Activated T-helper 1 cell treated with anti-CD3 and anti-CD28 coated beads, Interleukin-12 subunit alpha, Interleukin-12 subunit beta, Interleukin-2, Interleukin-4 antibody, amounts not matched to agents 30 ng/mL and 10 ng/mL and 1 ng/mL, durations not matched to agents 14 hours and 24 hours and 36 hours (primary cell): ENCODE data around the gene RAD52. TPM values are rescaled to one million over a fixed set of nuclear protein-coding genes. Genes with fewer than 3 reads are reported as not detected.

Source experiments
- DNase-seq: peaks from one replicate; pipeline ENCODE4 v3.0.0; 2021; ENCODE audit warnings: low spot score
- H3K27ac Mint-ChIP-seq: one replicate; pipeline ENCODE4 v1.8.0; 2021; ENCODE audit warnings: mild to moderate bottlenecking, mixed read lengths
- H3K27me3 Mint-ChIP-seq: one replicate; pipeline ENCODE4 v1.8.0; 2022; ENCODE audit warnings: mild to moderate bottlenecking, moderate library complexity, mixed read lengths; ENCODE audit not compliant: insufficient read depth
- H3K36me3 Mint-ChIP-seq: one replicate; pipeline ENCODE4 v1.8.0; 2021; ENCODE audit warnings: low read depth, mixed read lengths
- H3K4me1 Mint-ChIP-seq: one replicate; pipeline ENCODE4 v1.8.0; 2021; ENCODE audit warnings: low read depth, mixed read lengths
- H3K4me3 Mint-ChIP-seq: one replicate; pipeline ENCODE4 v1.8.0; 2021; ENCODE audit warnings: mild to moderate bottlenecking, moderate library complexity, mixed read lengths
- H3K9me3 Mint-ChIP-seq: one replicate; pipeline ENCODE4 v1.8.0; 2021; ENCODE audit warnings: mixed read lengths
- intact Hi-C: fragments of 100-400 bp; cut with micrococcal nuclease; formaldehyde crosslinking; loops from one replicate; pipeline ENCODE4 v1.15.1; 2024
- total RNA-seq: library from RNA; stranded (reverse); gene quantifications from 2 replicates; pipeline ENCODE4 v1.2.3, GENCODE V29; 2022

RAD52 gene
- total RNA-seq, 1 donor from 2014 or later, result 15.4 TPM

GRCh38 chr12:922285-922684 lies 27.2 kb downstream of the RAD52 start:
- H3K27ac Mint-ChIP-seq, result no peak overlapping the region
- no peaks in the 10 kb centered on the region for H3K27me3 Mint-ChIP-seq
- no peak overlapping the region for H3K4me3 Mint-ChIP-seq
- DNase-seq, result no peak
- intact Hi-C loops, result no loop called here
- H3K4me1 Mint-ChIP-seq, result no peaks in the 10 kb centered on the region
- no peaks in the 10 kb centered on the region for H3K9me3 Mint-ChIP-seq
- H3K36me3 Mint-ChIP-seq, result peaks cover 28% of the 10 kb centered on the region

DNA sequence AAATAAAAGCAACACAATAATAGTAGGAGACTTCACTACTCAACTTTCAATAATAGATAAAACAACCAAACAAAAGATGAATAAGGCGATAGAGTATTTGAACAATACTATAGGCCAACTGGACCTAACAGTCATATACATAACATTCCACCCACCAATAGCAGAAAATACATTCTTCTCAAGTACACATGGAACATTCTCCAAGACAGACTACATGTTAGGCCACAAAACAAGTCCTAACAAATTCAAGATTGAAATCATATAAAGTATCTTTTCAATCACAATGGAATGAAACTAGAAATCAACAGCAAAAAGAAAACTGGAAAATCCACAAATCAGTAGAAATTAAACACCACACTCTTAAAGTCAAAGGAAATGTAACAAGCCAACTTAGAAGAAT lies 28.8 kb downstream of the RAD52 start:
- Mint-ChIP-seq H3K9me3 (no peaks in the 10 kb centered on the region), H3K4me3 (no peak overlapping the region), H3K36me3 (peaks cover 29% of the 10 kb centered on the region), H3K27ac (peak overlapping the region; percentile 0), H3K27me3 (no peaks in the 10 kb centered on the region), H3K4me1 (no peaks in the 10 kb centered on the region)
- DNase-seq, result no peak
- intact Hi-C loops, result no loop called here

- DNase-seq, result no peak
- H3K4me1 Mint-ChIP-seq, result peaks cover 18% of the 10 kb centered on the region
- no peak overlapping the region for H3K4me3 Mint-ChIP-seq
- no peaks in the 10 kb centered on the region for H3K9me3 Mint-ChIP-seq
- no peaks in the 10 kb centered on the region for H3K27me3 Mint-ChIP-seq
- H3K36me3 Mint-ChIP-seq, result peaks cover 36% of the 10 kb centered on the region
- H3K27ac Mint-ChIP-seq, result peak overlapping the region; percentile 69
- intact Hi-C loops, result no loop called here
Observed at GRCh38 chr12:916712-917445, 32.6 kb downstream of the RAD52 start.

- Mint-ChIP-seq H3K27ac (no peak overlapping the region), H3K4me1 (peaks cover 18% of the 10 kb centered on the region), H3K27me3 (no peaks in the 10 kb centered on the region), H3K4me3 (peak overlapping the region; percentile 60), H3K36me3 (peaks cover 37% of the 10 kb centered on the region), H3K9me3 (no peaks in the 10 kb centered on the region)
- no peak for DNase-seq
- intact Hi-C loops, result no loop called here
Observed at GRCh38 chr12:916240-916639, 33.3 kb downstream of the RAD52 start.

GRCh38 chr12:915090-915489 lies 34.4 kb downstream of the RAD52 start:
- H3K9me3 Mint-ChIP-seq, result no peaks in the 10 kb centered on the region
- peaks cover 33% of the 10 kb centered on the region for H3K36me3 Mint-ChIP-seq
- no peaks in the 10 kb centered on the region for H3K27me3 Mint-ChIP-seq
- no peak overlapping the region for H3K4me3 Mint-ChIP-seq
- H3K27ac Mint-ChIP-seq, result no peak overlapping the region
- peaks cover 18% of the 10 kb centered on the region for H3K4me1 Mint-ChIP-seq
- no peak for DNase-seq
- intact Hi-C loops, result no loop called here

- intact Hi-C loops, result no loop called here
- no peak for DNase-seq
- no peaks in the 10 kb centered on the region for H3K27me3 Mint-ChIP-seq
- H3K4me3 Mint-ChIP-seq, result no peak overlapping the region
- H3K27ac Mint-ChIP-seq, result no peak overlapping the region
- peaks cover 18% of the 10 kb centered on the region for H3K4me1 Mint-ChIP-seq
- H3K36me3 Mint-ChIP-seq, result peaks cover 40% of the 10 kb centered on the region
- H3K9me3 Mint-ChIP-seq, result no peaks in the 10 kb centered on the region
Observed at GRCh38 chr12:913919-914698, 35.4 kb downstream of the RAD52 start.

DNA sequence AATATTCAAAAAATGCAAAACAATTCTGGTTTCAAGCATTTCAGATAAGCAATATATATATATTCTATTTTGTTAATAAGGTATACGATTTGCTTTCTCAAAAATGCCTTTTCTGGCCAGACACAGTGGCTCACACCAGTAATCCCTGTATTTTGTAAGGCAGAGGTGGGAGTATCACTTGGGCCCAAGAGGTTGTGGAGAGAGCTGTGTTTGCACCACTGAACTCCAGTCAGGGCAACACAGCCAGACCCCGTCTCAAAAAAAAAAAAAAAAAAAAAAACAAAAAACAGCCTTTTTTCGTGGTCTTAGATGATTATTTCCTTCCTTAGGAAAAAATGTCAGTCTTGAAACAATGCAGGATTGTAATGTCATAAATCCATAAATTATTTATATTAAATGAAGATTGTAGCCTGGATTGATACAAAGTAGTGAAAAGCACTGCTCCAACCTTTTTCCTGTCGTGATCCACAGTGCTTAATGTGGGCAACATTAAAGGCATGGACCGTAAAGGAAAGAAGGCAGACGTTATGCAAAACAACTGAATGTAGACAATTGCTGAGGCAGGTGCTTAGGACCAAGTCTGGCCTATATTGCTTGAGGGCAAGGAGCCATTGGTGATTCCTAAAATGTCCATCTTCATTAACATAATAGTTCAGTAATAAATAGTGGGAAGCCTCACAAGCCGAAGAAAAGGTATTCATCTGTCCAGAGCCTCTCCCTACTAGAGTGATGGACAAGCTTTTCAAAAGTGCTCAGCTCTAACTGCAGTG lies 36.8 kb downstream of the RAD52 start:
- no peak for DNase-seq
- H3K36me3 Mint-ChIP-seq, result peaks cover 46% of the 10 kb centered on the region
- H3K27ac Mint-ChIP-seq, result no peak overlapping the region
- H3K4me3 Mint-ChIP-seq, result no peak overlapping the region
- H3K4me1 Mint-ChIP-seq, result peaks cover 23% of the 10 kb centered on the region
- H3K9me3 Mint-ChIP-seq, result no peaks in the 10 kb centered on the region
- H3K27me3 Mint-ChIP-seq, result no peaks in the 10 kb centered on the region
- intact Hi-C loops, result no loop called here

- H3K27ac Mint-ChIP-seq, result no peak overlapping the region
- intact Hi-C loops, result no loop called here
Observed at GRCh38 chr12:911191-911826, 38.2 kb downstream of the RAD52 start.

DNA sequence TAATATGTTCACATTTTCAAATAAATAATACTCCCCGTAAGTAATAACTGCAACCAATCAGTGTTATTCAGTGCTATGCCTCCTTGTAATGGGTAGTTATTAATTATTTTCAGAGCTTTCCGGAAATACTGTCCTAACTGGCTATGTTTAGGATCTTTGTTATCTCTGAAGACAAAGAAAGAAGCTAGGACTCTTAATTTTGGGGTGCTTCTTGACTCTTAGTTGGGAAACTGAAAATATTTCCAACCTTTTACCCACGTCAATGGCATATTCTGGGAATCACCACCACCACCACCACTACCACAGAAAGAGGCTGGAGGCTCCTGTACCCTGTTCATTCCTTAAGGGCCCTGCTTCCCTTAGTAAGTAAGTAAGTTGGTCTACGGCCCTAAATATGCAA lies 39.1 kb downstream of the RAD52 start:
- Mint-ChIP-seq H3K4me1 (peaks cover 38% of the 10 kb centered on the region), H3K36me3 (peaks cover 57% of the 10 kb centered on the region), H3K4me3 (no peak overlapping the region), H3K9me3 (no peaks in the 10 kb centered on the region), H3K27ac (no peak overlapping the region), H3K27me3 (no peaks in the 10 kb centered on the region)
- intact Hi-C loops, result no loop called here
- DNase-seq, result no peak

More at GRCh38 chr12:911191-911826, 38.2 kb downstream of the RAD52 start:
- peaks cover 48% of the 10 kb centered on the region for H3K36me3 Mint-ChIP-seq
- H3K4me3 Mint-ChIP-seq, result no peak overlapping the region
- no peaks in the 10 kb centered on the region for H3K27me3 Mint-ChIP-seq
- peaks cover 30% of the 10 kb centered on the region for H3K4me1 Mint-ChIP-seq
- DNase-seq, result no peak
- H3K9me3 Mint-ChIP-seq, result no peaks in the 10 kb centered on the region

DNA sequence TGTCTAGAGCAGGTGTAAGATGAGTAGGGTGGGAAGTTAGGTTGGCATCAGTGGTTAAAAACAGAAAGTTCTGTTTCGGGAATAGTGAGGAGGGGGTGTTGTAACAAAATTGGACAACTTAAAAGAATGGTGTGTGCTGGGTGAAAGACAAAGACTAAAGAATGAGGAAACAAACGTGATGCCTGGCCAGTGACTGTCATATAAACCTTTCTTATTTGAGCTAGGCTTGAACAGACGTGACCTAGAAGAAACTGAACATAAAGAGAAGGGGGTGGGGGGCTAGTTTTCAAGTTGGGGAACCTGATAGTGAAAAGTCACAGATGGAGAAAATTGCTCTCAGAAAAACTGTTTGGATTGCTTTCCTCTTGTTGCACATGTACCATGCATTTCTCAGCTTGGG lies 39.6 kb downstream of the RAD52 start:
- Mint-ChIP-seq H3K4me1 (peaks cover 38% of the 10 kb centered on the region), H3K9me3 (no peaks in the 10 kb centered on the region), H3K36me3 (peaks cover 58% of the 10 kb centered on the region), H3K4me3 (no peak overlapping the region), H3K27me3 (no peaks in the 10 kb centered on the region), H3K27ac (peak overlapping the region; percentile 2)
- no peak for DNase-seq
- intact Hi-C loops, result loop anchor here (5.0 kb wide), 1 partner anchor 37 kb away; the partner anchor contains the start of gene RAD52

DNA sequence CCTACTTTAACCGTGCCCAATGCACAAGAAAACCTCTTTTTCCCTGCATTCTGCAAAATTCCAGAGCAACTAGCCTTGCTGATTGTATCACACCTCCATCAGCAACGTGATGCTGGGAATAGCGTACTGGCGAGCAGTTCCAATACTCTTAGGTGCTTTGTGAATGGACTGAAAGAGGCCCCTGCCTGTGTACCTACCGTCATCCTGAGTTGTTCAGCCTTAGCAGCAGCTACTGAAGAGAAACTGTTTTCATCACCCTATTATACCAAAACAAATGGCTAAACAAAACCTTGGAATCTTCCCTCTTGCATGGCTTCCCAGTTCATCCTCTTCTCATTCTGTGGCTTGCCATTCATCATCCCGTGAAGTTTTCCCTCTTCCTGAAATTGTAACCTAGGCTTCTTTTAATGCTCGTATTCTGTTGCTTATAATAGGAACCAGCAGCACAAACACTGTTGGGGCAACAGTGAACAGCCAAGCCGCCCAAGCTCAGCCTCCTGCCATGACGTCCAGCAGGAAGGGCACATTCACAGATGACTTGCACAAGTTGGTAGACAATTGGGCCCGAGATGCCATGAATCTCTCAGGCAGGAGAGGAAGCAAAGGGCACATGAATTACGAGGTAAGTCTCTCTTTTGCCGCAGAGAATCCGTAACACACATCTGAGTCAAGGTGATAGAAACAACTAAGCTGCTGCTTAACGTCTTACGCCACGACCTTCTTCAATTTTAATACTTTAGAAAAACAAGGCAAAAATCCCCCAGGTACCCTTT lies 41.9 kb downstream of the RAD52 start:
- DNase-seq, result no peak
- Mint-ChIP-seq H3K4me1 (peaks cover 33% of the 10 kb centered on the region), H3K36me3 (peaks cover 55% of the 10 kb centered on the region), H3K4me3 (no peak overlapping the region), H3K27ac (peak overlapping the region; percentile 7), H3K9me3 (no peaks in the 10 kb centered on the region), H3K27me3 (no peaks in the 10 kb centered on the region)
- intact Hi-C loops, result loop anchor here (5.0 kb wide), 1 partner anchor 40 kb away; the partner anchor contains the start of gene RAD52

GRCh38 chr12:906062-906585 lies 43.4 kb downstream of the RAD52 start:
- H3K27ac Mint-ChIP-seq, result peak overlapping the region; percentile 49
- H3K9me3 Mint-ChIP-seq, result no peaks in the 10 kb centered on the region
- no peak overlapping the region for H3K4me3 Mint-ChIP-seq
- peaks cover 33% of the 10 kb centered on the region for H3K4me1 Mint-ChIP-seq
- no peak for DNase-seq
- H3K27me3 Mint-ChIP-seq, result no peaks in the 10 kb centered on the region
- peaks cover 67% of the 10 kb centered on the region for H3K36me3 Mint-ChIP-seq
- intact Hi-C loops, result loop anchor here (5.0 kb wide), 1 partner anchor 41 kb away; the partner anchor contains the start of gene RAD52
